HG03565 (cell line): ENCODE results near the gene HOXD11.

ENCODE experiments used
- ATAC-seq: cut with Tn5 transposase; IDR thresholded peaks from one replicate; pipeline ENCODE4 v1.9.1; 2021; ENCODE audit warnings: mild to moderate bottlenecking, moderate library complexity; ENCODE audit not compliant: unreplicated experiment

HOXD11 gene

GRCh38 chr2:176130957-176131847, 24.1 kb downstream of the HOXD11 start:
- no peak for ATAC-seq

- no peak for ATAC-seq
These were observed 24.7 kb downstream of the HOXD11 start for GRCh38 chr2:176131848-176132158.

- no peak for ATAC-seq
These were observed 25.4 kb downstream of the HOXD11 start for GRCh38 chr2:176132205-176133171.

- ATAC-seq, result no peak
These were observed 26.3 kb downstream of the HOXD11 start for GRCh38 chr2:176133389-176133788.

GRCh38 chr2:176134035-176134434, 27.0 kb downstream of the HOXD11 start:
- ATAC-seq, result no peak

GRCh38 chr2:176135035-176135440, 28.0 kb downstream of the HOXD11 start:
- no peak for ATAC-seq

GRCh38 chr2:176136374-176137251, 29.5 kb downstream of the HOXD11 start:
- no peak for ATAC-seq

GRCh38 chr2:176137252-176137580, 30.1 kb downstream of the HOXD11 start:
- no peak for ATAC-seq

- ATAC-seq, result no peak
These were observed 30.8 kb downstream of the HOXD11 start for GRCh38 chr2:176137906-176138305.

GRCh38 chr2:176138526-176138922, 31.4 kb downstream of the HOXD11 start:
- no peak for ATAC-seq

- no peak for ATAC-seq
These were observed 32.0 kb downstream of the HOXD11 start for GRCh38 chr2:176138923-176139660.

GRCh38 chr2:176139661-176140512, 32.8 kb downstream of the HOXD11 start:
- no peak for ATAC-seq

- peak; percentile 88 for ATAC-seq
These were observed 33.6 kb downstream of the HOXD11 start for GRCh38 chr2:176140513-176141317.

GRCh38 chr2:176142281-176142680, 35.2 kb downstream of the HOXD11 start:
- no peak for ATAC-seq

- no peak for ATAC-seq
These were observed 38.2 kb downstream of the HOXD11 start for GRCh38 chr2:176145085-176145969.

GRCh38 chr2:176146101-176146500, 39.0 kb downstream of the HOXD11 start:
- ATAC-seq, result no peak

- no peak for ATAC-seq
These were observed 39.6 kb downstream of the HOXD11 start for GRCh38 chr2:176146645-176147044.
